Measurements from ENCODE around the gene ATP5ME.
"Not testable (repeated sequence)": the region's sequence is repeated elsewhere in the genome, so short reads cannot be mapped to it uniquely, and the experiment has no call there.

Gene ATP5ME

GRCh38 chr4:675980-676870 lies 2.1 kb upstream of the ATP5ME start:
- peak overlapping the region; percentile 42 to 78 (median 57) for H3K27ac Mint-ChIP-seq
- H3K27me3 Mint-ChIP-seq (ENCODE audit: low read depth) = peaks cover 7% of the 10 kb centered on the region
- H3K4me3 Mint-ChIP-seq = peak overlapping the region; percentile 90 to 95 (median 94)
- H3K9me3 Mint-ChIP-seq = no peaks in the 10 kb centered on the region
- TF ChIP-seq, protein P1, sequence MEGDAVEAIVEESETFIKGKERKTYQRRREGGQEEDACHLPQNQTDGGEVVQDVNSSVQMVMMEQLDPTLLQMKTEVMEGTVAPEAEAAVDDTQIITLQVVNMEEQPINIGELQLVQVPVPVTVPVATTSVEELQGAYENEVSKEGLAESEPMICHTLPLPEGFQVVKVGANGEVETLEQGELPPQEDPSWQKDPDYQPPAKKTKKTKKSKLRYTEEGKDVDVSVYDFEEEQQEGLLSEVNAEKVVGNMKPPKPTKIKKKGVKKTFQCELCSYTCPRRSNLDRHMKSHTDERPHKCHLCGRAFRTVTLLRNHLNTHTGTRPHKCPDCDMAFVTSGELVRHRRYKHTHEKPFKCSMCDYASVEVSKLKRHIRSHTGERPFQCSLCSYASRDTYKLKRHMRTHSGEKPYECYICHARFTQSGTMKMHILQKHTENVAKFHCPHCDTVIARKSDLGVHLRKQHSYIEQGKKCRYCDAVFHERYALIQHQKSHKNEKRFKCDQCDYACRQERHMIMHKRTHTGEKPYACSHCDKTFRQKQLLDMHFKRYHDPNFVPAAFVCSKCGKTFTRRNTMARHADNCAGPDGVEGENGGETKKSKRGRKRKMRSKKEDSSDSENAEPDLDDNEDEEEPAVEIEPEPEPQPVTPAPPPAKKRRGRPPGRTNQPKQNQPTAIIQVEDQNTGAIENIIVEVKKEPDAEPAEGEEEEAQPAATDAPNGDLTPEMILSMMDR (IDR thresholded peaks at IDR 0.05; ENCODE audit: unreplicated experiment in 3 of 3) = no peak
- H3K36me3 Mint-ChIP-seq (ENCODE audit: low read depth) = peaks cover 14% of the 10 kb centered on the region
- peaks cover 20% of the 10 kb centered on the region for H3K4me1 Mint-ChIP-seq

GRCh38 chr4:675036-675882 lies 1.2 kb upstream of the ATP5ME start:
- TF ChIP-seq, protein P1 (IDR thresholded peaks at IDR 0.05; ENCODE audit: unreplicated experiment in 3 of 3) = no peak
- Mint-ChIP-seq H3K36me3 (ENCODE audit: low read depth) (peaks cover 22% of the 10 kb centered on the region), H3K9me3 (no peaks in the 10 kb centered on the region), H3K4me1 (peaks cover 20% of the 10 kb centered on the region), H3K4me3 (peak overlapping the region; percentile 90 to 95 (median 94)), H3K27ac (peak overlapping the region in 2 of 3 experiments; percentile 33 to 42), H3K27me3 (ENCODE audit: low read depth) (peaks cover 7% of the 10 kb centered on the region)

DNA sequence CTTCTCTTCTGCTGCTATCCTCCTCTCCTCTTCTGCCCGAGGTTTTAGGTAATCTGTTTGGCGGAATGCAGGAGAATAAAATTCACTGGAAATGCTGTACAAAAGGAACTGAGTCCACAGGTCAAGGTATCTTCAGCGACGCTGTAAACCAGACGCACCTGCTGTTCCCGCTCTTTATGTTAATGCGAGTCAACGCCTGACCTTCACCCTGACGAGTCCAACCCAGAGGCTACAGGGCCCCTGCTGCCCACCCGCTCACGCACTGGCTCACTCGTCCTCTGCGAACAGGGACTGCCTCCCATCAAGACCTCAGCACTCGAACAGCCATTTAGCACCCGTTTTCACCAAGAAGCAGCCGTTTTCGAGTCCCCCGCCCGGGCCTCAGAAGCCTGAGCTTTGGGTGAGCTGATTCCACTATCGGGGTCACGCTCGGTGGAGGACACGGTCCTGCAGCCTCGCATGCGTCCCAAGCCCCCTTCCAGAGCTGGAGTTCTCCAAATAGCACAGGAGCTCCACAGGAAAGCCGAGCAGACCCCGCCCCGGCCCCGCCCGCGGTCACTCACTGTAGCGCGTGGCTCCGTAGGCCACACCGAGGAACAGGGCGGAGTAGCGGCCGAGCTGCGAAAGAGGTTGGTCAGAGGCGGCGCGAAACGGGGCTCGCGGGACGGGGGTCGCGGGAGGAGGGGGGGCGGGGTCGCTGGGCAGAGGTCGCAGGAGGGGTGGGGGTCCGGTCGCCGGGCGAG lies 556 bp downstream of the ATP5ME start:
- Mint-ChIP-seq H3K4me3 (peak overlapping the region; percentile 88 to 94 (median 90)), H3K9me3 (no peaks in the 10 kb centered on the region), H3K4me1 (peaks cover 20% of the 10 kb centered on the region), H3K27me3 (ENCODE audit: low read depth) (peaks cover 7% of the 10 kb centered on the region), H3K36me3 (ENCODE audit: low read depth) (peaks cover 22% of the 10 kb centered on the region), H3K27ac (peak overlapping the region; percentile 38 to 85 (median 77))
- TF ChIP-seq, protein P1 (IDR thresholded peaks at IDR 0.05; ENCODE audit: unreplicated experiment in 3 of 3) = no peak

DNA sequence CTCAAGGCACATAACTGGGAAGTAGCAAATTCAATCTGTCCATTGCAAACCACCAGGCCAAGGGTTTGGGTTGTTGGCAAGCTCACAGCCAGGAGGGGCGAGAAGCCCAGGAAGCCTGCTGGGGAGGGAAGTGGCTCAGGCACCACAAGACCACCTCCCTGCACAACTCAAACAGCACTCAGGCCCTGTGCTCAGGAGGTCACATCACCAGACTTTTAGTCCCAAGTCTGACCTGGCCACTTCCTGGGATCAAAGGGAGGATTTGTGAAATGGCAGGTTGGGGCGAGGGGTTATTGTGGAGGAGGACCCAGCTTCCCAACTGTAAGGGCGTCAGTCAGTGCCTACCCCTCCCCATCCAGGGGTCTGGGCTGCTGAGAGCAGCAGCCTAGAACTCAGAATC lies 2.3 kb downstream of the ATP5ME start:
- H3K27ac Mint-ChIP-seq = no peak overlapping the region
- H3K4me3 Mint-ChIP-seq = peak overlapping the region; percentile 57 to 70 (median 63)
- H3K27me3 Mint-ChIP-seq (ENCODE audit: low read depth) = no peaks in the 10 kb centered on the region
- TF ChIP-seq, protein P1 (IDR thresholded peaks at IDR 0.05; ENCODE audit: unreplicated experiment in 3 of 3) = no peak
- H3K4me1 Mint-ChIP-seq = peaks cover 7% of the 10 kb centered on the region
- no peaks in the 10 kb centered on the region for H3K9me3 Mint-ChIP-seq
- peaks cover 22% of the 10 kb centered on the region for H3K36me3 Mint-ChIP-seq (ENCODE audit: low read depth)

GRCh38 chr4:669806-670559 lies 4.1 kb downstream of the ATP5ME start:
- Mint-ChIP-seq H3K36me3 (ENCODE audit: low read depth) (peaks cover 22% of the 10 kb centered on the region), H3K4me3 (peak overlapping the region in 1 of 3 experiments; percentile 43)
- not testable (repeated sequence) for H3K4me1 Mint-ChIP-seq; H3K27ac Mint-ChIP-seq; H3K9me3 Mint-ChIP-seq; H3K27me3 Mint-ChIP-seq (ENCODE audit: low read depth)

- H3K4me3 Mint-ChIP-seq; H3K9me3 Mint-ChIP-seq; H3K27ac Mint-ChIP-seq; H3K27me3 Mint-ChIP-seq (ENCODE audit: low read depth); H3K4me1 Mint-ChIP-seq: not testable (repeated sequence)
- peaks cover 19% of the 10 kb centered on the region for H3K36me3 Mint-ChIP-seq (ENCODE audit: low read depth)
Observed at GRCh38 chr4:668219-668618, 5.9 kb downstream of the ATP5ME start.
